ENCODE data around the gene SUN1. TPM values are rescaled to one million over a fixed set of nuclear protein-coding genes. Genes with fewer than 3 reads are reported as not detected.
"Not testable (repeated sequence)": the region's sequence is repeated elsewhere in the genome, so short reads cannot be mapped to it uniquely, and the experiment has no call there.

The SUN1 gene
- total RNA-seq, 2 donors from 2014 or later: 46.4 to 103 TPM

DNA sequence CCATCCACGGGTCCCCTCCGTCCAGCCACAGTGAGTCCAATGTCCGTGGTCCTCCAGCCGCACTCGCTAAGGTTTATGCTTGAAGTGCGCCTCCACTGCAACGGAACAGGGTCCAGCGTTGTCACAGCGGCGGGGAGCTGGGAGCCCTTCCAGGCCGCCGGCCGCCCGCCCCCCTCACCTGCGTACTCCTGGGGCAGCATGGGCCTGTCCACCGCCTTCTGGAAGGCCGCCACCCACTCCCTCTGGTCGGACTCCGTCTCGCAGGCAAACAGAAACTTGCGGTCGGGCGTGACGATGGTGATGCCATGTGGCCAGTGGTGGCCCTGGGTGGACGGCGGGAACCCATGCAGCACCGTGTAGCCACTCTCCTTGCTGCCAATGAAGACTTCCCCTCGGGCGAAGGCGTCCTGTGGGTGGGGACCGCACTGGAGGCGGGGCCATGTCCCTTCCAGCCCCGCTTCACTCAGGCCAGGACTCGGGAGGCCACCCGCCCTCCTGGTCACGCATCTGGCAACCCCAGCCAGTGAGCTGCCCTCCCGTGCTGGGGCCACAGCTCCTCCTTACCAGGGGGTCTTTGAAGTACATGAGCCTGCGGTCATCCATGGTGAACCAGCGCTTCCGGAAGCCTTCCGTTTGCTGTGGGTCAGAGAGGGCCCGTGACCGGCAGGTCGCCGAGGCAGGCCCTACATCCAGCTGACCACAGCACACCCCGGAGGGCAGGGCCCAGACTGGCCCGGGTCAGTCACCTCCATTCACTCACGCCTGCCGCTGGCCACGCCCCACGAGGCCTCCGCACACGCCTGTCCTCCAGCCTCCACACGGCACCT, 66.8 kb downstream of the SUN1 start:
- Mint-ChIP-seq H3K27me3 (no peaks in the 10 kb centered on the region), H3K36me3 (ENCODE audit: low read depth) (peaks cover 33% of the 10 kb centered on the region), H3K27ac (no peak overlapping the region), H3K4me3 (no peak overlapping the region), H3K4me1 (no peaks in the 10 kb centered on the region), H3K9me3 (no peaks in the 10 kb centered on the region)
- no peak for ATAC-seq (replicated peaks)

DNA sequence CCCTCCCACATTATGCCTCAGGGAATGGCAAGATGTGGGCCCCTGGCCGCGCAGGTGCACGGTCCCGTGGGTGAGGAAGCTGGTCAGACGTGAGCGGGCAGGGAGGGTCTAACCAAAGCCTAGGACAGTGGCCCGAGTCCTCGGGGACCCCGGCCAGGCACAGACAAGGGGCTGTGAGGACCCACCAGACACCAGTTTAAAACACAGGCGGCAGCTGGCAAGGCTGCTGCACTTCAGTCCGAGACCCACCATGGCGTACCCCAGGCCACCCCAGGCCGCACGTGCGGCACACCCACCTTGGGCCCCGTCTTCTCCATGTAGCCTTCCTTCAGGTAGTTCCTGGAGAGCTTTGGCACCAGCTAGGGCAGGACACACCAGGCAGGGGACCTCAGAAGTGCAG, 67.5 kb downstream of the SUN1 start:
- Mint-ChIP-seq H3K36me3 (ENCODE audit: low read depth) (peaks cover 25% of the 10 kb centered on the region), H3K27ac (no peak overlapping the region), H3K4me3 (no peak overlapping the region), H3K9me3 (no peaks in the 10 kb centered on the region), H3K4me1 (no peaks in the 10 kb centered on the region), H3K27me3 (no peaks in the 10 kb centered on the region)
- ATAC-seq (replicated peaks): no peak

DNA sequence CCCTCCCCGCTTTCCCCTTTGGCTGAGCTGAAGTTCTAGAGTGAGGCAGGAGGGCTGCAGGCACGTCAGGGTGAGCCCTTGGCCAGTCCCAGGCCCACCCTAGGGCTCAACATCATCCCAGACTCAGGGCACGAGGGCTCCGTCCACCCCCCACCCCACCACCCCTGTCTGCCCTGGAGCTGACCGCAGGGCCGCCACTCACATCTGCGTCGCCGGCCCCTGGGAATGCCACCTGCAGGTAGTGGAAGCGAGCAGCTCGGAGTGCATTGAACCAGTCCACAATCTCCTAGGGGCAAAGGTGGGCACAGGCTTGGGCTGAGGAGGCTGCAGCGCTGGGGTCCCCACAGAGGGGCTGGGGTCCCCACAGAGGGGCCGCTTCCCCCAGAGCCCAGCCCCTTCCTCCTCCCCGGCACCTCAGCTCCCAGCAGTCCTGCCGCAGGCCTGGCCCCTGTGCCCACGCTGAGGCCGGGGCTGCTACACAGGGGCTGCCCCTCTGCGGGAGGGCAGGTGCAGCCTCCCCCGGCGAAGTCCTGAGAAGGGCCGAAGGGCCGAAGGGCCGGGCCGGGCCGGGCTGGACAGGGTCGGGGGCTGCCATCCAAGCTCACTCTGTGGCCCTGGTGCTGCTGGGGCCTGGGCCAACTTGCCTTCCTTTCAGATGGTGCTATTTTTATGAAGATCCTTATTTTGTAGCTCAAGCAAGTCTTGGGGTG, 68.2 kb downstream of the SUN1 start:
- no peaks in the 10 kb centered on the region for H3K27me3 Mint-ChIP-seq
- no peak overlapping the region for H3K4me3 Mint-ChIP-seq
- H3K36me3 Mint-ChIP-seq (ENCODE audit: low read depth): peaks cover 20% of the 10 kb centered on the region
- ATAC-seq (replicated peaks): no peak
- H3K27ac Mint-ChIP-seq: no peak overlapping the region
- H3K4me1 Mint-ChIP-seq: no peaks in the 10 kb centered on the region
- no peaks in the 10 kb centered on the region for H3K9me3 Mint-ChIP-seq

DNA sequence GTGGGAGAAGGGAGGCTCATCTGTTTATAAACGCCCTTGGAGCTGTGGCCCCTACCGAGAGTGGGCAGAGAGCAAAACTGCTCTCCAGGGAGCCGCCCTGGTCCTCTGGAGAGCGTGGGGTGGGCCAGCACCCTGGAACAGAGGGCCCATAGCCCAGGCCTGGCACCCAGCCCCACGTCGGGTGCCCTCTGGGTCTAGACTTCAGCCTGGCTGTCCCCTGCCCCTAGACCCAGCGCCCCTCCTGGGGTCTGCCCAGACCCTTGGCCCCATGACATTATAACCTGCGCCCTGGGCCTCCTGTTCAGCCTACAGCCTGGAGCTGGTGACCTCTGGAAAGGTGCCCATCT, 68.7 kb downstream of the SUN1 start:
- no peaks in the 10 kb centered on the region for H3K9me3 Mint-ChIP-seq
- peak; percentile 9 for ATAC-seq (replicated peaks)
- H3K4me3 Mint-ChIP-seq: no peak overlapping the region
- no peaks in the 10 kb centered on the region for H3K27me3 Mint-ChIP-seq
- H3K4me1 Mint-ChIP-seq: no peaks in the 10 kb centered on the region
- H3K27ac Mint-ChIP-seq: no peak overlapping the region
- H3K36me3 Mint-ChIP-seq (ENCODE audit: low read depth): peaks cover 15% of the 10 kb centered on the region

DNA sequence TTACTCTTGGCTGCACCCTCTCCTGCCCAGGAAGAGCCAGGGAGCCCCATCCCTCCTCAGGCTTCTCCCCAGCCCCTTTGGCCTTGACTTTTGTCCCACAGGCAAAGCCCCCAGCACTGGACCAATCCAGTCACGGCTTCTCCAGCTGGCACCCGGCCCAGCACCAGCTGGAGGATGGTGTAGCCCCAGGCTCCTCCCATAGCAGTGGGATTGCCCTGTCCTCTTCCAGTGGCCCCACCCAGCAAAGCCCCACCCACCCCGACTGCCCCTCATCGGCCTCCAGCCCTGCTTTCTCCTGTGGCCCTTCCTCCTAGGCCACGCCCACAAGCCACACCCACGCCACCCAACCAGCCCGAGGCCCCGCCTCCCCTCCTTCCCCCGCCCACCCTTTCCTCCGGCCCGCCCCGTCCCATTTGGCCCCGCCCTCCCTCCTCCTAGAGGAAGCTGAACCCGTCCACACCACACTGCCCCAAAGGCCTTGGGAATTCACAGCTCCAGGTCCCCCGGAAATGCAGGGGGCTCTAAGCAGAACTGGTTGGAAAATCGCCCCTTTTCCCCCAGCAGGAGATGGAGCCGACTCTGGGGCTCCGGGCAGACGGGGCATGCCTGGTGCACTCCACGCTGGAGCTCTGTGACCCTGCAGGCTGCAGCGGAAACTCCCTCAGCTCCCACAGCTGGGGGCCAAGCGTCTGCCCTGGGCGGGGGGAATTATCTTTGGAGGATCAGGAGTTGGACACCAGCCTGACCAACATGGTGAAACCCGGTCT, 69.3 kb downstream of the SUN1 start:
- H3K36me3 Mint-ChIP-seq (ENCODE audit: low read depth): peaks cover 9% of the 10 kb centered on the region
- H3K27me3 Mint-ChIP-seq: no peaks in the 10 kb centered on the region
- H3K27ac Mint-ChIP-seq: no peak overlapping the region
- no peaks in the 10 kb centered on the region for H3K4me1 Mint-ChIP-seq
- H3K9me3 Mint-ChIP-seq: no peaks in the 10 kb centered on the region
- ATAC-seq (replicated peaks): peak; percentile 56
- H3K4me3 Mint-ChIP-seq: no peak overlapping the region

DNA sequence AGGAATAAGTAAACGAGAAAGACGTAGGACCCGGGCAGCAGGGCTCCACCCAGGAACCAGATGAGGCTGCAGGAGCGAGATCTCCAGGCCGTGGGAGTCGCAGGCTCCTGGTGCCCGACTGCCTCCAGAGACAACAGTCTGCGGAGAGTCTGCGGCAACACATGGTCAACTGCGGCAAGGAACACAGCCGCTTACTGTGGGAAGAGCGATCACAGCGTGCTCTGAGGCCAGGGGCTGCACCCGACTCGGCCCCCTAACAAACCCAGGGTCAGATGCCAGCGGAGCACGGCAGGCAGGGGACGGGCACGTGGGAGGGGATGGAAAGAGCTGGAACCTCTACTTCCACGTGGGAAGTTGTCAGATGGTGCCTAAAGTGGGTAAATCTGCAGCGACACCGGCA, 70.7 kb downstream of the SUN1 start:
- Mint-ChIP-seq H3K9me3 (no peaks in the 10 kb centered on the region), H3K4me1 (no peaks in the 10 kb centered on the region), H3K36me3 (ENCODE audit: low read depth) (peaks cover 9% of the 10 kb centered on the region), H3K27ac (no peak overlapping the region), H3K4me3 (no peak overlapping the region), H3K27me3 (no peaks in the 10 kb centered on the region)
- ATAC-seq (replicated peaks): no peak

DNA sequence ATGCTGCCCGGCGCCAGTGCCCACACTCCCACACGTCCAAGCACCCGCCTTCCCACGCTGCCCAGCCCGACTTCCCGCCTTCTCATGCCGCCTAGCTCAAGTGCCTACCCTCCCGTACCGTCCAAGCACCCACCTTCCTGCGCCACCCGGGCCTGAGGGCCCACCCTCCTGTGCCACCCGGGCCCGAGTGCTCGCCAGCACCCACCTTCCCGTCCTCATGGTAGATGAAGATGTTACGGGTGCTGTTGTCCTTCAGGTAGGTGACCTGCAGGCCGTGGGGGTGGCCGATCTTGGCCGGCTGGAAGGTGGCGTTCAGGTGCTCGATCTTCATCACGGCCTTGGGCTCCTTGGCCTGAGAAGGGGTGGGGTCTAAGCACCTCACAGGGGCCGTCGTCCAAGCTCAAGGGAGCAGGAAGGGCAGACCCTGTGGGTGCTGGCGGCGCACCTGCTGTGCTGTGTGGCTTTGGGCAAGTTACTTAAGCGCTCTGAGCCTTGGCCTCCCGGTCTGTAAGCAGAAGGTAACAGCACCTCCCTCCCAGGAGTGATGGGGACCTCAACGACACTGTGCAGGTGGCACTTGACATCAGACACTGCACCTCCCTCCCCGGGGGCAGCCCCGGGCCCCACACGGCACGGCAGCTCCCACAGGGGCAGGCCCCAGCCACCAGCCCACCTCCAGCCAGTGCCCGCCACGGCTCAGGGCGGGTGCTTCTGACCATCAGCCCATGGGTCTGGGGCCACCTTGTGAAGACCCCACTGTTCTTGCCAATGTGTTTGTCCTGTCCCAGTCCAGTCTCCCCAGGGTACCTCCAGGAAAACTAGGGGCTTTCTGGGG, 71.9 kb downstream of the SUN1 start:
- H3K27me3 Mint-ChIP-seq: no peaks in the 10 kb centered on the region
- no peaks in the 10 kb centered on the region for H3K4me1 Mint-ChIP-seq
- no peaks in the 10 kb centered on the region for H3K9me3 Mint-ChIP-seq
- no peak overlapping the region for H3K27ac Mint-ChIP-seq
- no peak for ATAC-seq (replicated peaks)
- no peak overlapping the region for H3K4me3 Mint-ChIP-seq
- H3K36me3 Mint-ChIP-seq (ENCODE audit: low read depth): peaks cover 9% of the 10 kb centered on the region

DNA sequence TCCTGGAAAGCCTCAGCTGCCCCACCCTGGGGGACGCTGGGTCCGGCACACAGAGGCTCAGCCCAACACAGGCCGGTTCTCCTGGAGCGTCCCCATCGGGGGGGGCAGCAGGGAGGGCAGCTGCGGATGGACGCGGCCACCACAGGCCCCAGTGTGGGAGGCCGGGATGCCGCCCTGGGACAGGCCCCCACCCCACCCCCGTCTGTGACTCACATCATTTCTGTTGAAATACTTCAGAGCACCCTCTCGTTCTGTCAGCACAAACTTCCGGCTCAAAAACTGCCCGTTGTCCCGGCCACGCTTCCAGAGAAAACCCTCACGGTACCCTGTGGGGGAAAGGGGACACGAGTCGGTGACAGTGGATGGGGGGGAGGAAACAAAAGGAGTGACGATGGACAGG, 72.6 kb downstream of the SUN1 start:
- no peak overlapping the region for H3K4me3 Mint-ChIP-seq
- ATAC-seq (replicated peaks): no peak
- H3K27ac Mint-ChIP-seq: no peak overlapping the region
- H3K27me3 Mint-ChIP-seq: no peaks in the 10 kb centered on the region
- no peaks in the 10 kb centered on the region for H3K9me3 Mint-ChIP-seq
- H3K36me3 Mint-ChIP-seq (ENCODE audit: low read depth): peaks cover 9% of the 10 kb centered on the region
- no peaks in the 10 kb centered on the region for H3K4me1 Mint-ChIP-seq

DNA sequence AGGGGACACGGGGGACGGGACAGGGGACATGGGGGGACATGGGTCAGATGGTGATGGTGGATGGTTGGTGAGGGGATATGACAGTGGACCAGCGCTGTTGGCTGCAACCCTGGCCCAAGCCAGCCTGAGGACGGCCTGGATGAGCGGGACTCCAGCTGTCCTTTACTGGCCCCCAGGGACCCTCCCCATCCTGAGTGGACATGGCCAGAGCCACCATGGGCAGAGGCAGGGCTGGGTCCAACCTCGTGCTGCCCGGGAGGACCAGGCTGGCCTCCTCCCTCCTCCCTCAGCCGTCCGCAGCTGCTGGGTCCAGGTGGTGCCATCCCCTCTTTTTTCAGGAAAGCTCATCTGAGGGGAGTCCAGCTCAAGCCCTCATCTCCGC, 74.5 kb downstream of the SUN1 start:
- Mint-ChIP-seq H3K4me3 (no peak overlapping the region), H3K27me3 (no peaks in the 10 kb centered on the region), H3K36me3 (ENCODE audit: low read depth) (peaks cover 9% of the 10 kb centered on the region), H3K4me1 (no peaks in the 10 kb centered on the region), H3K27ac (no peak overlapping the region), H3K9me3 (no peaks in the 10 kb centered on the region)
- ATAC-seq (replicated peaks): peak; percentile 11

DNA sequence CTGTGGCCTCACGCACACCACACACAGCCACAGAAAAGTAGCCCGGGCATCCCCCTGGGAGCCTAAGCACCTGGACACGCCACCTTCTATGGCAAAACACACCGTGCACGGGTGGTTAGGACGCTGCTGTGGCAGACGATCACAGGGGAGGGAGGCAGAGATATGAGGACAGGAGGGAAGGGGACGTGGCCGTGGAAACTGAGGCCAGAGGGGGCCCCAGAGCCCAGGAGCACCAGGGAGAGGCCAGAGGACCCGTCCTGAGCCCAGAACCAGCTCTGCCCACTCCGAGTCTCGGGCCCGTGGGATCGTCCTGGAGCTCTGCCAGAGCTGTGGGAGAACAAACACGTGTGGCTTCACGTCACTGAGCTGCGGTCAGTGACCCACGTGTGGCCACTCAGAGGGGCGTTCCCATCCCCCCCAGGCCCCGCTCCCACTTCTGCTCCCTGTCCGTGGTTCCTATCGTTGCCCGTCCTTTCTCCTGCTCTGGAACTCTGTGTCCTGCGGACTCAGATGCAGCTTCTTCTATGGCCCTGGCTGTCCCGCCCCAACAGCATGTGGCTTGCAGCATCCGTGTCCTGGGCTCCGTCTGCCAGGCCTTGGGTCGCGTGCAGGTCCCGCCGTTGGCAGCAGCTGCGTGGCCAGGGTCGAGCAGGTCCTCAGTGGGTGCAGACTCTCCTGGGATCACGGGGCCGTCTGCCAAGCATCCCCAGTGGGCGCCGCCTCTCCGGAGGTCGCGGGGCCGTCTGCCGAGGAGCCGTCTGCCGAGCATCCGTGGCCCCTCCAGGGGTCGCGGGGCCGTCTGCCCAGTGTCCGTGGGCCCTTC, 75.1 kb downstream of the SUN1 start:
- peak; percentile 9 for ATAC-seq (replicated peaks)
- H3K9me3 Mint-ChIP-seq: no peaks in the 10 kb centered on the region

DNA sequence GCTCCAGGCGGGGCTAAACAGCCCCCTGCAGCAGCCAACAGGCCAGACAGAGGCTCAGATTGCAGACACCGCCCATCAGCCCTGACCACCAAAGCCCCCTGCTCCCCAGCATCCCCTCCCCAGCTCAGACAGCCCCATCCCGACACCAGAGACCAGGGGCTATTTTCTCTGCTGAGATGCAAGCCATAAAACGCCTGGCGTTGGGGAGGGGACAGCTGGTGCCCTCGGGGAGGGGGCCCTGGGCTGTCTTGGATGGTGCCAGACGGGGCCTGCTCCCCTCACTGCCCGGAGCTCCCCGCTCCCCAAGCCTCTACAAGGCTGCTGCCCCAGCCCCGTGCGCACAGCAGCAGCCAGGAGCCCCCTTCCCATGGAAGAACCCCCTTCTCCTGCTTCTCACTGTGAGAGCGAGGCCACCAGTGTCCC, 75.9 kb downstream of the SUN1 start:
- Mint-ChIP-seq H3K9me3 (no peaks in the 10 kb centered on the region), H3K27ac (no peak overlapping the region), H3K4me1 (no peaks in the 10 kb centered on the region), H3K4me3 (no peak overlapping the region), H3K27me3 (no peaks in the 10 kb centered on the region), H3K36me3 (ENCODE audit: low read depth) (no peaks in the 10 kb centered on the region)
- ATAC-seq (replicated peaks): no peak

More for the DNA sequence above, 75.1 kb downstream of the SUN1 start:
- no peak overlapping the region for H3K4me3 Mint-ChIP-seq
- H3K27me3 Mint-ChIP-seq: no peaks in the 10 kb centered on the region
- H3K36me3 Mint-ChIP-seq (ENCODE audit: low read depth): peaks cover 8% of the 10 kb centered on the region
- H3K4me1 Mint-ChIP-seq: no peaks in the 10 kb centered on the region
- H3K27ac Mint-ChIP-seq: no peak overlapping the region

DNA sequence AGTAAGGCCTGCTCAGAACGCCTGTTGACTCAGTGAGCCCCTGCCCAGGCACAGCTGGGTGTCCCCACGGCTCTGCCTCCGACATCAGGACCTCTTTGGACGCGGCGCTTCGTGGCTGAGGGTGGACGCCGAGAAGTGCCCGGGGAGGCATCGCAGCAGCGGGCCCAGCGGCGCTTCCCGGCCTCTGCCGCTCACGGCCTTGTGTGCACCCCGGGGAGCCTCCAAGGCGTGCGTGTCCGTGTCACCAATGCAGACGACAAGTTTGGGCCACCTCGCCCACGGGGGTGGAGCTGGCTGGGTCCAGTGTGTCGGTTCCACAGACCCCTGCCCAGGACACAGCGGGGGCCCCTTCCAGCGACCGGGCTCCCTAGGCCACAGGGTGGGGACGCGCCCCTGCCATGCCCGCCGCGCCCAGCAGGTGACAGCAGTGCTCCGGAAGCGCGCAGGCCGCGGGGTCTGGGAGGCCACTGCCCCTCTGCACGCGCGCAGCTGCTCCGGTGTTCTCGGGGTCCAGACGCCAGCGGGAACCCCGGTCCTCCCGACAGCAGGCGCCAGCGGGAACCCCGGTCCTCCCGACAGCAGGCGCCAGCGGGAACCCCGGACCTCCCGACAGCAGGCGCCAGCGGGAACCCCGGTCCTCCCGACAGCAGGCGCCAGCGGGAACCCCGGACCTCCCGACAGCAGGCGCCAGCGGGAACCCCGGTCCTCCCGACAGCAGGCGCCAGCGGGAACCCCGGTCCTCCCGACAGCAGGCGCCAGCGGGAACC, 76.5 kb downstream of the SUN1 start:
- H3K27me3 Mint-ChIP-seq; H3K4me3 Mint-ChIP-seq; H3K27ac Mint-ChIP-seq; H3K4me1 Mint-ChIP-seq; H3K9me3 Mint-ChIP-seq; H3K36me3 Mint-ChIP-seq (ENCODE audit: low read depth): not testable (repeated sequence)
- peak; percentile 85 for ATAC-seq (replicated peaks)

Data from activated T-helper 17 cell treated with anti-CD3 and anti-CD28 coated beads, Interleukin-2, amount 50 U/mL, for 72 hours (primary cell).